Ovary (tissue), 9 donors: ENCODE results near the gene TPGS1. TPM values are rescaled to one million over a fixed set of nuclear protein-coding genes. Genes with fewer than 3 reads are reported as not detected.

Experiments
- DNase-seq, 5 donors: peaks; one replicate each; pipeline ENCODE4 v3.0.0-alpha.2; 2019 to 2020
- H3K27ac ChIP-seq, 2 donors: fragments of 200-600 bp; one replicate each; pipeline versions ENCODE4 v1.5.1 to v1.8.0; 2019 to 2022
- H3K27me3 ChIP-seq: fragments of 200-600 bp; one replicate; pipeline ENCODE4 v1.8.0; 2022
- H3K36me3 ChIP-seq: fragments of 200-600 bp; sonication (generic); one replicate; pipeline ENCODE4 v1.5.1; 2019
- H3K4me1 ChIP-seq: one replicate; pipeline ENCODE4 v1.8.1; 2013; ENCODE audit warnings: mild to moderate bottlenecking, moderate library complexity; ENCODE audit not compliant: insufficient read depth
- H3K4me3 ChIP-seq: fragments of 200-600 bp; sonication (generic); one replicate; pipeline ENCODE4 v1.5.1; 2017
- H3K9me3 ChIP-seq, 2 donors: fragments of 200-600 bp in 1 of 2; sonication (generic) in 1 of 2; one replicate each; pipeline versions ENCODE4 v1.5.1 to v1.8.1; 2013 to 2019; ENCODE audit warnings: mild to moderate bottlenecking in 1 of 2, moderate library complexity in 1 of 2
- CTCF ChIP-seq, 3 donors: fragments of 450-650 bp in 2 of 3; fragments of 200-600 bp in 1 of 3; IDR thresholded peaks; one replicate each; pipeline versions ENCODE4 v1.5.1 to v1.8.0; 2016 to 2022; ENCODE audit warnings: antibody characterized with exemption in 3 of 3, mild to moderate bottlenecking in 1 of 3
- EP300 ChIP-seq: sonication (generic); formaldehyde crosslinking; IDR thresholded peaks from one replicate; pipeline ENCODE4 v1.6.1; 2017; ENCODE audit warnings: antibody characterized with exemption
- POLR2A ChIP-seq: fragments of 450-650 bp; IDR thresholded peaks from one replicate; pipeline ENCODE4 v1.6.1; 2017; ENCODE audit warnings: antibody characterized with exemption, mild to moderate bottlenecking, moderate library complexity
- WGBS, 3 donors: extraction: QIAGEN DNeasy Blood & Tissue Kit in 1 of 3; methylation state at CpG; one replicate each; pipeline versions ENCODE4 v1.1.5 to v1.1.7; 2013 to 2017; 5-methylcytosine and 5-hydroxymethylcytosine counted together
- intact Hi-C, 4 donors: fragments of 100-400 bp; cut with DNase I; formaldehyde crosslinking; loops; one replicate each; pipeline versions ENCODE4 v1.11.0 to v1.15.1; 2022 to 2023
- polyA plus RNA-seq, 2 donors: library from polyadenylated mRNA; stranded (reverse); fragments of 200-250 nt in 1 of 2; fragments of 350-450 nt in 1 of 2; fragmentation: Illumina TruSeq in 1 of 2; extraction: RNeasy Lipid Tissue Mini Kit (QIAGEN cat#74804) in 1 of 2; gene quantifications; one replicate each; pipeline ENCODE4 v1.2.3, GENCODE V29; 2013 to 2014
- total RNA-seq, 7 donors: library from RNA; depleted of rRNA in 2 of 7; stranded (reverse); fragments of >200 nt in 2 of 7; fragmentation: NEBNext Ultra II Directional in 3 of 7; extraction: Animal tissue kit (Norgen Biotek cat#: 25700) in 3 of 7; gene quantifications; one replicate each; pipeline versions ENCODE4 v1.1.0 to v1.2.4, GENCODE V29; 2016 to 2023
- donor health status: DM: no; HTN: no; CAD: no; lungs with moderate emphysema.
- donor health status: DM: no; HTN: no; CAD: no.
- donor health status: Bipolar disorder and iron deficiency.
- donor health status: DM: yes; HTN: yes; CAD: no.
- donor health status: DM: no; HTN: no; CAD: no.
- donor health status: DM: yes; HTN: yes; CAD: no.

The TPGS1 gene
- total and polyA plus RNA-seq, 9 donors, result 0.12 to 93.3 (median 24.7) TPM

GRCh38 chr19:512547-513365, 5.5 kb downstream of the TPGS1 start:
- Histone ChIP-seq H3K9me3 (no peaks in the 10 kb centered on the region), H3K4me1 (peaks cover 6% of the 10 kb centered on the region), H3K4me3 (no peak overlapping the region), H3K27ac (no peak overlapping the region), H3K27me3 (no peaks in the 10 kb centered on the region), H3K36me3 (no peaks in the 10 kb centered on the region)
- intact Hi-C loops, result no loop called here
- TF ChIP-seq CTCF (IDR thresholded peaks at IDR 0.05) (no peak), EP300 (no peak), POLR2A (no peak)
- DNase-seq, result peak in 1 of 5 donors; percentile 34
- WGBS, 3 donors, result 45 to 52% (median 48%) methylated on average over 52 to 62 of the region's 62 CpGs

- H3K27me3 ChIP-seq, result no peaks in the 10 kb centered on the region
- 81 to 83% (median 82%) methylated on average over 10 of the region's 10 CpGs for WGBS, 3 donors
- intact Hi-C loops, result no loop called here
Observed at GRCh38 chr19:513368-514165, 6.3 kb downstream of the TPGS1 start.

GRCh38 chr19:514166-514663, 6.9 kb downstream of the TPGS1 start:
- no peak for DNase-seq
- intact Hi-C loops, result no loop called here
- no peaks in the 10 kb centered on the region for H3K36me3 ChIP-seq
- no peaks in the 10 kb centered on the region for H3K9me3 ChIP-seq
- H3K27me3 ChIP-seq, result no peaks in the 10 kb centered on the region
- H3K4me1 ChIP-seq, result no peaks in the 10 kb centered on the region
- TF ChIP-seq POLR2A, result no peak
- no peak for TF ChIP-seq EP300
- TF ChIP-seq CTCF (IDR thresholded peaks at IDR 0.05), result no peak
- H3K27ac ChIP-seq, result no peak overlapping the region
- WGBS, 3 donors, result 93 to 96% (median 94%) methylated on average over 9 of the region's 9 CpGs
- no peak overlapping the region for H3K4me3 ChIP-seq

More at GRCh38 chr19:513368-514165, 6.3 kb downstream of the TPGS1 start:
- DNase-seq, result no peak
- no peaks in the 10 kb centered on the region for H3K9me3 ChIP-seq
- H3K4me3 ChIP-seq, result no peak overlapping the region
- no peak for TF ChIP-seq CTCF (IDR thresholded peaks at IDR 0.05)
- TF ChIP-seq POLR2A, result no peak
- no peak for TF ChIP-seq EP300
- no peaks in the 10 kb centered on the region for H3K36me3 ChIP-seq
- no peak overlapping the region for H3K27ac ChIP-seq
- no peaks in the 10 kb centered on the region for H3K4me1 ChIP-seq

GRCh38 chr19:517721-518597, 10.7 kb downstream of the TPGS1 start:
- peak in 3 of 5 donors; percentile 28 to 68 (median 60) for DNase-seq
- no peaks in the 10 kb centered on the region for H3K4me1 ChIP-seq
- intact Hi-C loops, result no loop called here
- TF ChIP-seq POLR2A, result no peak
- no peak for TF ChIP-seq EP300
- TF ChIP-seq CTCF (IDR thresholded peaks at IDR 0.05), result no peak
- 50 to 59% (median 54%) methylated on average over 9 to 10 of the region's 10 CpGs for WGBS, 3 donors
- H3K9me3 ChIP-seq, result no peaks in the 10 kb centered on the region
- no peak overlapping the region for H3K27ac ChIP-seq
- no peak overlapping the region for H3K4me3 ChIP-seq
- no peaks in the 10 kb centered on the region for H3K36me3 ChIP-seq
- no peaks in the 10 kb centered on the region for H3K27me3 ChIP-seq
